ENCODE data around the gene CCPG1.
"Not testable (repeated sequence)": the region's sequence is repeated elsewhere in the genome, so short reads cannot be mapped to it uniquely, and the experiment has no call there.

- TF ChIP-seq NR2F2 (IDR thresholded peaks at IDR 0.05; ENCODE audit: borderline replicate concordance, low read depth); ZNF280B (CRISPR knock-in tag; IDR thresholded peaks at IDR 0.05; ENCODE audit: borderline replicate concordance); CTCF (CRISPR knock-in tag; IDR thresholded peaks at IDR 0.05); SRY (CRISPR knock-in tag; IDR thresholded peaks at IDR 0.05); HCFC1 (IDR thresholded peaks at IDR 0.05; ENCODE audit: low read depth, low read length); SALL2 (CRISPR knock-in tag; IDR thresholded peaks at IDR 0.05); SAP130 (CRISPR knock-in tag; IDR thresholded peaks at IDR 0.05; ENCODE audit: low read depth); ZNF343 (CRISPR knock-in tag; IDR thresholded peaks at IDR 0.05); FOXK1 (CRISPR knock-in tag; IDR thresholded peaks at IDR 0.05; ENCODE audit: borderline replicate concordance, low read depth); EZH2 (conservative IDR thresholded peaks at IDR 0.05; ENCODE audit: low read depth, low read length): not testable (repeated sequence)
Observed at GRCh38 chr15:55408976-55409375, 817 bp upstream of the CCPG1 start.

All from HepG2 (cell line).